CD14-positive monocyte (primary cell): Measurements from ENCODE around the gene SYP. TPM values are rescaled to one million over a fixed set of nuclear protein-coding genes. Genes with fewer than 3 reads are reported as not detected.
A peak's percentile ranks its signal among the peaks of the same experiment; 100 is the strongest.

Source experiments
- DNase-seq, 3 donors: peaks; one replicate each; pipeline ENCODE4 v3.0.0-alpha.2; 2011 to 2022
- H2AFZ ChIP-seq: 2 replicates; pipeline ENCODE4 v1.6.0; 2012; ENCODE audit warnings: mild to moderate bottlenecking, low read depth, low read length, inconsistent platforms; ENCODE audit not compliant: insufficient read depth, poor library complexity, severe bottlenecking
- H3K27ac ChIP-seq, 2 donors: 1 replicate in 1 of 2; 2 replicates in 1 of 2; pipeline ENCODE4 v1.5.1; 2012 to 2013; ENCODE audit warnings: low read length in 2 of 2, control low read depth in 1 of 2, inconsistent platforms in 1 of 2, low read depth in 1 of 2, mild to moderate bottlenecking in 1 of 2
- H3K27me3 ChIP-seq, 2 donors: one replicate each; pipeline versions ENCODE4 v1.6.0 to v1.6.1; 2011 to 2013; ENCODE audit warnings: low read length in 2 of 2; ENCODE audit not compliant: control insufficient read depth in 2 of 2, insufficient read depth in 2 of 2
- H3K36me3 ChIP-seq, 2 donors: replicated peaks in 1 of 2; 1 replicate in 1 of 2; 2 replicates in 1 of 2; pipeline versions ENCODE4 v1.5.1 to v1.6.1; 2012 to 2013; ENCODE audit warnings: low read length in 2 of 2, control low read depth in 1 of 2, inconsistent platforms in 1 of 2, mild to moderate bottlenecking in 1 of 2; ENCODE audit not compliant: insufficient read depth in 2 of 2, control insufficient read depth in 1 of 2
- H3K4me1 ChIP-seq, 2 donors: 1 replicate in 1 of 2; 2 replicates in 1 of 2; pipeline versions ENCODE4 v1.5.1 to v1.6.1; 2012 to 2013; ENCODE audit warnings: low read length in 2 of 2, control low read depth in 1 of 2, inconsistent platforms in 1 of 2, mild to moderate bottlenecking in 1 of 2, moderate library complexity in 1 of 2; ENCODE audit not compliant: insufficient read depth in 2 of 2, control insufficient read depth in 1 of 2
- H3K4me2 ChIP-seq: replicated peaks from 2 replicates; pipeline ENCODE3; 2012; ENCODE audit warnings: low read length, moderate library complexity, mild to moderate bottlenecking; ENCODE audit not compliant: poor library complexity, severe bottlenecking; ENCODE audit errors: extremely low read depth
- H3K4me3 ChIP-seq, 3 experiments: fragments of 200-600 bp in 1 of 3; sonication (generic) in 1 of 3; replicated peaks in 1 of 3; 1 replicate in 2 of 3; 2 replicates in 1 of 3; pipeline ENCODE4 v1.5.1; 2011 to 2013; ENCODE audit warnings: low read length in 3 of 3, mild to moderate bottlenecking in 3 of 3, control low read depth in 2 of 3, low read depth in 2 of 3, inconsistent platforms in 1 of 3, moderate library complexity in 1 of 3
- H3K79me2 ChIP-seq: 2 replicates; pipeline ENCODE4 v1.6.0; 2012; ENCODE audit warnings: mild to moderate bottlenecking, control low read depth, inconsistent platforms, low read length, moderate library complexity; ENCODE audit not compliant: insufficient read depth
- H3K9ac ChIP-seq: 2 replicates; pipeline ENCODE4 v1.6.0; 2017; ENCODE audit warnings: low read length, mild to moderate bottlenecking; ENCODE audit not compliant: insufficient read depth, poor library complexity, severe bottlenecking
- H3K9me3 ChIP-seq, 2 donors: replicated peaks in 1 of 2; 1 replicate in 1 of 2; 2 replicates in 1 of 2; pipeline versions ENCODE4 v1.5.1 to v1.6.1; 2012 to 2013; ENCODE audit warnings: low read length in 2 of 2, control low read depth in 1 of 2; ENCODE audit not compliant: control insufficient read depth in 1 of 2, insufficient read depth in 1 of 2
- H4K20me1 ChIP-seq: 2 replicates; pipeline ENCODE4 v1.6.0; 2012; ENCODE audit warnings: mild to moderate bottlenecking, low read length, control low read depth, moderate library complexity; ENCODE audit not compliant: insufficient read depth
- H3K27ac Mint-ChIP-seq, 7 donors: one replicate each; pipeline ENCODE4 v1.8.0; 2020; ENCODE audit warnings: mild to moderate bottlenecking in 7 of 7, mixed read lengths in 7 of 7, moderate library complexity in 6 of 7, inconsistent platforms in 2 of 7
- H3K27me3 Mint-ChIP-seq, 3 donors: one replicate each; pipeline ENCODE4 v1.8.0; 2021 to 2022; ENCODE audit warnings: low read depth in 3 of 3, mild to moderate bottlenecking in 3 of 3, mixed read lengths in 3 of 3, moderate library complexity in 3 of 3, inconsistent platforms in 1 of 3
- H3K36me3 Mint-ChIP-seq, 2 donors: one replicate each; pipeline ENCODE4 v1.8.0; 2020; ENCODE audit warnings: mixed read lengths in 2 of 2, inconsistent platforms in 1 of 2, mild to moderate bottlenecking in 1 of 2
- H3K4me1 Mint-ChIP-seq: one replicate; pipeline ENCODE4 v1.8.0; 2020; ENCODE audit warnings: mild to moderate bottlenecking, mixed read lengths
- H3K4me3 Mint-ChIP-seq, 2 donors: one replicate each; pipeline ENCODE4 v1.8.0; 2020; ENCODE audit warnings: mild to moderate bottlenecking in 2 of 2, mixed read lengths in 2 of 2, moderate library complexity in 1 of 2
- H3K9me3 Mint-ChIP-seq, 7 donors: one replicate each; pipeline ENCODE4 v1.8.0; 2020 to 2022; ENCODE audit warnings: mixed read lengths in 7 of 7, mild to moderate bottlenecking in 6 of 7, moderate library complexity in 6 of 7, inconsistent platforms in 2 of 7
- WGBS: methylation state at CpG from one replicate; pipeline ENCODE4 v1.1.5; 2013; ENCODE audit warnings: missing lambda C conversion rate; ENCODE audit not compliant: insufficient coverage; 5-methylcytosine and 5-hydroxymethylcytosine counted together
- intact Hi-C, 2 donors: fragments of 100-400 bp; cut with micrococcal nuclease; formaldehyde crosslinking; loops; one replicate each; pipeline versions ENCODE4 v1.15.0 to v1.15.1; 2023
- polyA plus RNA-seq, 3 donors: library from polyadenylated mRNA; depleted of rRNA in 1 of 3; unstranded in 2 of 3; stranded (reverse) in 1 of 3; fragments of 300-500 nt in 2 of 3; fragments of >200 nt in 1 of 3; fragmentation: Illumina TruSeq in 2 of 3; gene quantifications; 1 replicate in 2 of 3; 2 replicates in 1 of 3; pipeline ENCODE4 v1.2.3, GENCODE V29; 2012 to 2021
- TF ChIP-seq, protein P1 (sequence below): fragments of 200-600 bp; IDR thresholded peaks from one replicate; pipeline ENCODE4 v1.8.0; 2022; ENCODE audit warnings: antibody characterized with exemption, mild to moderate bottlenecking

Gene SYP
- polyA plus RNA-seq, 3 donors, result 0.27 to 0.69 (median 0.68) TPM

DNA sequence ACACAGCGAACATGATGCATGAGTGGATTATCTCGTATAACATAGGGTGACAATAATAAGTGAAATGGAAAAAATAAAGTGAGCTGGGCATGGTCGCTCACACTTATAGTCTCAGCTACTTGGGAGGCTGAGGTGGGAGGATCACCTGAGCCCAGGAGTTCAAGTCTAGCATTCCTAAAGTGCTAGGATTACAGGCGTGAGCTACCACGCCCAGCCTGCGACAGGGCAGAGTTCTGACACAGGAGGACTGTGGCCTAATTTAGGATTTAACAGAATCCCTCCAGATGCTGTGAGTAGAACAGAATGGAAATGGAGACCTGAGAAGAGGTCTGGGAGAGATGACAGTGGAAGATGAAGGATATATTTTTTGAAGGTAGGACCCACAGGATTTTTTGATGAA lies 10.4 kb downstream of the SYP start:
- Histone ChIP-seq H3K9me3 (no peaks in the 10 kb centered on the region), H3K4me3 (no peak overlapping the region), H4K20me1 (no peaks in the 10 kb centered on the region), H3K36me3 (no peaks in the 10 kb centered on the region), H2AFZ (no peak overlapping the region), H3K4me2 (peak overlapping the region; percentile 10), H3K4me1 (peaks cover 18 to 51% of the 10 kb centered on the region in 2 donors), H3K79me2 (peaks cover 13% of the 10 kb centered on the region), H3K27me3 (no peaks in the 10 kb centered on the region), H3K9ac (no peak overlapping the region), H3K27ac (peak overlapping the region in 1 of 2 donors; percentile 53)
- TF ChIP-seq, protein P1, sequence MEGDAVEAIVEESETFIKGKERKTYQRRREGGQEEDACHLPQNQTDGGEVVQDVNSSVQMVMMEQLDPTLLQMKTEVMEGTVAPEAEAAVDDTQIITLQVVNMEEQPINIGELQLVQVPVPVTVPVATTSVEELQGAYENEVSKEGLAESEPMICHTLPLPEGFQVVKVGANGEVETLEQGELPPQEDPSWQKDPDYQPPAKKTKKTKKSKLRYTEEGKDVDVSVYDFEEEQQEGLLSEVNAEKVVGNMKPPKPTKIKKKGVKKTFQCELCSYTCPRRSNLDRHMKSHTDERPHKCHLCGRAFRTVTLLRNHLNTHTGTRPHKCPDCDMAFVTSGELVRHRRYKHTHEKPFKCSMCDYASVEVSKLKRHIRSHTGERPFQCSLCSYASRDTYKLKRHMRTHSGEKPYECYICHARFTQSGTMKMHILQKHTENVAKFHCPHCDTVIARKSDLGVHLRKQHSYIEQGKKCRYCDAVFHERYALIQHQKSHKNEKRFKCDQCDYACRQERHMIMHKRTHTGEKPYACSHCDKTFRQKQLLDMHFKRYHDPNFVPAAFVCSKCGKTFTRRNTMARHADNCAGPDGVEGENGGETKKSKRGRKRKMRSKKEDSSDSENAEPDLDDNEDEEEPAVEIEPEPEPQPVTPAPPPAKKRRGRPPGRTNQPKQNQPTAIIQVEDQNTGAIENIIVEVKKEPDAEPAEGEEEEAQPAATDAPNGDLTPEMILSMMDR, result no peak
- H3K27me3 Mint-ChIP-seq, result peaks cover 0 to 12% (median 0%) of the 10 kb centered on the region in 3 donors
- no peak for DNase-seq
- intact Hi-C loops, result no loop called here
- no peaks in the 10 kb centered on the region for H3K36me3 Mint-ChIP-seq
- 80% methylated on average over 2 of the region's 6 CpGs for WGBS
- peaks cover 49% of the 10 kb centered on the region for H3K4me1 Mint-ChIP-seq
- peaks cover 0 to 14% (median 6%) of the 10 kb centered on the region in 7 donors for H3K9me3 Mint-ChIP-seq
- peak overlapping the region in 6 of 7 donors; percentile 51 to 96 (median 89) for H3K27ac Mint-ChIP-seq
- H3K4me3 Mint-ChIP-seq, result no peak overlapping the region

DNA sequence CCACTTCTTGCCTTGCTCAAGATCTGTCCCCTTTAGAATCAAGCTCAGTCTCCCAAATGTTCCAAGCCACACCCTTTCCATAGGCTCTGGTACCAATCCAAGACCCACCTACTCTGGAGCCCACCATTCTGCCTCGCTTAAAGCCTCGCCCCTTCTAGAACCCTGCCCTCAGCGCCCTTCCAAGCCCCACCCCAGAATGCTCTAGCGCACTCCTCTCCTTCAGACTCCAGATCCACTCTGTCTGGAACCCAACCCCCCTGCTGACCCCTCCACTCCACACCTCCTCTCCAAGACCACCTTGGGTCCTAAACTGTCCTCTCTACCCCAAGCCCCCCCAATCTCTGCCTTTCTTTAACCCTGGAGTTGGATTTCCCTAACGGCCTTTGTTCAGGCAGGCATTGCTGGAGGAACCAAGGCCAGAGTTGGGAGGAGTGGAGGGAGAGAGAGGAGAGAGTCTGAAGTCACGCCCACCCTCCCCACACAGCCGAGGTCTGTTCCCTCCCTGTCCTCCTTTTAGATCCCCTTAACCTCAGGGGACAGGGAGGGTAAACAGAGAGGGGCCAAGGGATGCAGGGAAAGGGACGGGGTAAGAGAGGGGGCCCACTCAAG lies 11.4 kb downstream of the SYP start:
- H3K4me1 ChIP-seq, result peaks cover 25 to 60% of the 10 kb centered on the region in 2 donors
- peaks cover 0 to 10% (median 0%) of the 10 kb centered on the region in 3 donors for H3K27me3 Mint-ChIP-seq
- no peaks in the 10 kb centered on the region for H3K9me3 ChIP-seq
- H3K36me3 Mint-ChIP-seq, result peaks cover 2 to 3% of the 10 kb centered on the region in 2 donors
- no peak overlapping the region for H3K4me3 ChIP-seq
- peaks cover 0 to 19% (median 6%) of the 10 kb centered on the region in 7 donors for H3K9me3 Mint-ChIP-seq
- H3K4me2 ChIP-seq, result no peak overlapping the region
- 100% methylated on average over 4 of the region's 8 CpGs for WGBS
- peak overlapping the region in 1 of 2 donors; percentile 26 for H3K27ac ChIP-seq
- no peak overlapping the region for H3K9ac ChIP-seq
- no peak overlapping the region for H2AFZ ChIP-seq
- no peak overlapping the region for H3K4me3 Mint-ChIP-seq
- intact Hi-C loops, result no loop called here
- H3K4me1 Mint-ChIP-seq, result peaks cover 52% of the 10 kb centered on the region
- H3K27me3 ChIP-seq, result no peaks in the 10 kb centered on the region
- peaks cover 13% of the 10 kb centered on the region for H3K79me2 ChIP-seq
- TF ChIP-seq, protein P1, result no peak
- H3K27ac Mint-ChIP-seq, result peak overlapping the region in 4 of 7 donors; percentile 24 to 70 (median 44)
- peaks cover 0 to 3% of the 10 kb centered on the region in 2 donors for H3K36me3 ChIP-seq
- peaks cover 7% of the 10 kb centered on the region for H4K20me1 ChIP-seq
- no peak for DNase-seq
